Thyroid gland (tissue), 4 donors: Measurements from ENCODE around the gene OR52I2.

Experiments
- CTCF ChIP-seq, 6 experiments: fragments of 200-600 bp in 3 of 6; fragments of 450-650 bp in 3 of 6; sonication (generic) in 3 of 6; IDR thresholded peaks; one replicate each; pipeline ENCODE4 v1.5.1; 2016 to 2019; ENCODE audit warnings: antibody characterized with exemption in 6 of 6, mild to moderate bottlenecking in 2 of 6, inconsistent platforms in 1 of 6, moderate library complexity in 1 of 6
- POLR2A ChIP-seq, 2 donors: fragments of 450-650 bp; IDR thresholded peaks; one replicate each; pipeline ENCODE4 v1.6.1; 2017; ENCODE audit warnings: antibody characterized with exemption in 2 of 2, mild to moderate bottlenecking in 2 of 2, moderate library complexity in 1 of 2

GRCh38 chr11:4606231-4607015, 24.9 kb downstream of the OR52I2 start:
- TF ChIP-seq CTCF (IDR thresholded peaks at IDR 0.05) (no peak), POLR2A (IDR thresholded peaks at IDR 0.05) (no peak)
